PFSK-1 (cell line): ENCODE results near the gene CLIP4.

Experiments used
- FOXP2 ChIP-seq: optimal IDR thresholded peaks from 2 replicates; pipeline ENCODE3; 2011; ENCODE audit warnings: borderline replicate concordance, control low read depth, inconsistent platforms; ENCODE audit not compliant: insufficient read depth; ENCODE audit errors: extremely low read length, extremely low read depth
- POLR2AphosphoS5 ChIP-seq: IDR thresholded peaks from 2 replicates; pipeline ENCODE4 v1.6.1; 2012; ENCODE audit warnings: low read depth, mild to moderate bottlenecking, control low read depth, low read length, moderate library complexity
- REST ChIP-seq, 2 experiments: IDR thresholded peaks; 2 replicates each; pipeline versions ENCODE4 v1.6.1 to v1.8.0; 2011 to 2012; ENCODE audit warnings: low read depth in 2 of 2, low read length in 2 of 2, control low read depth in 1 of 2, inconsistent platforms in 1 of 2, mild to moderate bottlenecking in 1 of 2, moderate library complexity in 1 of 2; ENCODE audit not compliant: insufficient read depth in 1 of 2
- SIN3A ChIP-seq: IDR thresholded peaks from 2 replicates; pipeline ENCODE4 v1.6.1; 2012; ENCODE audit warnings: mild to moderate bottlenecking, low read length, moderate library complexity, borderline replicate concordance; ENCODE audit not compliant: insufficient read depth
- TAF1 ChIP-seq: IDR thresholded peaks from 2 replicates; pipeline ENCODE4 v1.6.1; 2012; ENCODE audit warnings: low read length, control low read depth, borderline replicate concordance; ENCODE audit not compliant: insufficient read depth

CLIP4 gene

DNA sequence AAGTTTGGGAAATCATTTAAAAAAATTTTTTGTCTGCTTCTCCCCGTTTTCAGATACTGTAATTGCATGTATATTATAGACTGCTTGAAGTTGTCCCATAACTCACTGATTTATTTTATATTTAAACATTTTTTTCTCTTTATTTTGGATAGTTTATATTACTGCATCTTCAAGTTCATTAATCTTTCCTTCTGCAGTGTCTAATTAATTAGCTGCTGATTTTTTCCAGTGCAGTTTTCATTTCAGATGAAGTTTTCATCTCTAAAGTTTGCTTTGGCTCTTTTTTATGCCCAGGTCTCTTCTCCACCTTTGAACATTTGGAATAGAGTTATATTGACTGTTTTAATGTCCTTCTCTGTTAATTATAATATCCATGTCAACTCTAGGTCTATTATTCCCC, 9.3 kb downstream of the CLIP4 start:
- TF ChIP-seq REST (IDR thresholded peaks at IDR 0.05; ENCODE audit: insufficient read depth in 1 of 2, low read depth in 2 of 2, low read length in 2 of 2) (no peak), TAF1 (no peak), POLR2AphosphoS5 (no peak), FOXP2 (no peak), SIN3A (no peak)

DNA sequence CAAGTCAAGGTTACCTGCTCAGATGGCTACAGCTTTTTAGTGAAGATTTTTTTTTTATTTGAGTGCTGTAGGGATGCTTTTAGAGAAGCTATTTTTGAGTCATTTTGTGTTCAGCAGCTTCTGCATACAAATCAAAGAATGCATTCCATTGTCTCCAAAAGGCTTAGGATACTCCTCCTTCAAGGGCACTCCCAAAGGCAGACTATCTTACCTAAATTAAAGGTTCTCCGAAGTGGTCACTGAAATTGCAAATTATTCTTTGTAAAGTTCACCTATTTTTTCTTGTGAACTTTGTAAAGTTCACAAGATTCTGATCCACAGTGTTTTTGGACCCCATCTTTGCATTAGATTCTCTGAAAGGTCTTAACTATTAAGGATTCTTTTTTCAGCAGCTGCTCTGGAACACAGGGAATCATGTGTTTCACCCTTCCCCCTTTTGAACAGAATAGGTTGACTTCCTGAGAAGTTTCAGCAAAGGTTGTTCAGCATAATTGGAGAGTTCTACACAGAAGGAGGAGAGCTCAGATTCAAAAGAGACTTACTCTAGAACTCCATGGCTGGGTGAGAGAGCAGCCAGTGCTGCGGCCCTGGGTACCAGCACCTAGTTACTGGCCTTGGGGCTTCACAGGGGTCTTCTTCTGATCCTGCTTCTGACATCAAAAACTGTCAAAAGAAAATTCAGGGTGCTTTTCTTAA, 14.5 kb downstream of the CLIP4 start:
- TF ChIP-seq FOXP2 (no peak), SIN3A (no peak), REST (IDR thresholded peaks at IDR 0.05; ENCODE audit: insufficient read depth in 1 of 2, low read depth in 2 of 2, low read length in 2 of 2) (no peak), TAF1 (no peak), POLR2AphosphoS5 (no peak)

- TF ChIP-seq TAF1 (no peak), POLR2AphosphoS5 (no peak), REST (IDR thresholded peaks at IDR 0.05; ENCODE audit: insufficient read depth in 1 of 2, low read depth in 2 of 2, low read length in 2 of 2) (no peak), FOXP2 (no peak), SIN3A (no peak)
Measured at GRCh38 chr2:29130295-29130694, 15.1 kb downstream of the CLIP4 start.

DNA sequence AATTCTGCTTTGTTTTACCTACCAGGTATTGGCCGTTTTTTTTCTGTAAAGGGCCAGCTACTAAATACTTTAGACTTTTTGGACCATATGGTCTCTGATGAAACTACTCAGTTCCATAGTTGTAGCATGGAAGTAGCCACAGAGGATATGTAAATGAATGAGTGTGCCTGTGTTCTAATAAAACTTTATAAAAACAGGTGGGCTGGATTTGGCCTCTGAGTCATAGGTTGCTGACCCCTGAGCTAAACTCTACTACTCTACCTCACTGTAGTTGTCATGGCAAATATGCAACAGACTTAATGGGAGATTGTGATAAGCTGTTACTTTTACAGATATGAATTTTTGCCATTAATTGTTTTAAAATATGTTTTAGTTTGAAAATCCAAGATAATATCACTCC, 19.7 kb downstream of the CLIP4 start:
- TF ChIP-seq POLR2AphosphoS5 = no peak
- no peak for TF ChIP-seq SIN3A
- TF ChIP-seq REST (IDR thresholded peaks at IDR 0.05; ENCODE audit: insufficient read depth in 1 of 2, low read depth in 2 of 2, low read length in 2 of 2) = no peak
- TF ChIP-seq TAF1 = no peak
- no peak for TF ChIP-seq FOXP2

DNA sequence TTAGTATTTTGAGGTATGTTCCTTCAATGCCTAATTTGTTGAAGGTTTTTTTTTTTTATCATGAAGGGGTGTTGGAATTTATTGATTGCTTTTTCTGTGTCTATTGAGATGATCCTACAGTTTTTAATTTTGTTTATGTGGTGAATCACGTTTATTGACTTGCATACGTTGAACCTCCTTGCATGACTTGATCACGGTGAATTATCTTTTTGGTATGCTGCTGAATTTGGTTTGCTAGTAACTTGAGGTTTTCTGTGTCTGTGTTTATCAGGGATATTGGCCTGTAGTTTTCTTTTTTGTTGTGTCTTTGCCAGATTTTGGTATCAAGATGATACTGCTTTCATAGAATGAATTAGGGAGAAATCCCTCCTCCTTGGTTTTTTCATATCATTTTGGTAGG, 23.9 kb downstream of the CLIP4 start:
- TF ChIP-seq POLR2AphosphoS5 (no peak), REST (IDR thresholded peaks at IDR 0.05; ENCODE audit: insufficient read depth in 1 of 2, low read depth in 2 of 2, low read length in 2 of 2) (no peak), TAF1 (no peak)
